GM12872 (cell line): ENCODE data around the gene SSTR3.

ENCODE experiments used
- TF ChIP-seq, protein P1 (sequence below): IDR thresholded peaks from 3 replicates; pipeline ENCODE4 v1.5.1; 2011; ENCODE audit warnings: low read depth, mild to moderate bottlenecking, low read length, moderate library complexity; ENCODE audit not compliant: insufficient read depth

SSTR3 gene

DNA sequence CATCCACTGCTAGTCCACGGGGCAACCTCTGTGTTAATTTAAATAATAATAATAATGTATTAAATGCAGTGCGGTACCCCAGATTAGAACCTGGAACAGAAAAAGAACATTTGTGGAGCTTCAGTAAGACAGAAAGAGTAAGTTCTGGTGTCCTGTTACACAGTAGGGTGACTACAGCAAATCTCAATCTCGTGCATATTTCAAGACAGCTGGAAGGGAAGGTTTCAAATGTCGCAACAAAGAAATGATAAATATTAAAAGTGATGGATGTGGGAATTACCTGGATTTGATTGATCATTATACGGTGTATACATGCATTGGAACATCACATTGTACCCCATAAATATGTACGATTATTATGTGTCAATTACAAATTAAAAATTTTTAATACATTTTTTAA is 33.5 kb upstream of the SSTR3 start:
- TF ChIP-seq, protein P1, sequence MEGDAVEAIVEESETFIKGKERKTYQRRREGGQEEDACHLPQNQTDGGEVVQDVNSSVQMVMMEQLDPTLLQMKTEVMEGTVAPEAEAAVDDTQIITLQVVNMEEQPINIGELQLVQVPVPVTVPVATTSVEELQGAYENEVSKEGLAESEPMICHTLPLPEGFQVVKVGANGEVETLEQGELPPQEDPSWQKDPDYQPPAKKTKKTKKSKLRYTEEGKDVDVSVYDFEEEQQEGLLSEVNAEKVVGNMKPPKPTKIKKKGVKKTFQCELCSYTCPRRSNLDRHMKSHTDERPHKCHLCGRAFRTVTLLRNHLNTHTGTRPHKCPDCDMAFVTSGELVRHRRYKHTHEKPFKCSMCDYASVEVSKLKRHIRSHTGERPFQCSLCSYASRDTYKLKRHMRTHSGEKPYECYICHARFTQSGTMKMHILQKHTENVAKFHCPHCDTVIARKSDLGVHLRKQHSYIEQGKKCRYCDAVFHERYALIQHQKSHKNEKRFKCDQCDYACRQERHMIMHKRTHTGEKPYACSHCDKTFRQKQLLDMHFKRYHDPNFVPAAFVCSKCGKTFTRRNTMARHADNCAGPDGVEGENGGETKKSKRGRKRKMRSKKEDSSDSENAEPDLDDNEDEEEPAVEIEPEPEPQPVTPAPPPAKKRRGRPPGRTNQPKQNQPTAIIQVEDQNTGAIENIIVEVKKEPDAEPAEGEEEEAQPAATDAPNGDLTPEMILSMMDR: no peak

DNA sequence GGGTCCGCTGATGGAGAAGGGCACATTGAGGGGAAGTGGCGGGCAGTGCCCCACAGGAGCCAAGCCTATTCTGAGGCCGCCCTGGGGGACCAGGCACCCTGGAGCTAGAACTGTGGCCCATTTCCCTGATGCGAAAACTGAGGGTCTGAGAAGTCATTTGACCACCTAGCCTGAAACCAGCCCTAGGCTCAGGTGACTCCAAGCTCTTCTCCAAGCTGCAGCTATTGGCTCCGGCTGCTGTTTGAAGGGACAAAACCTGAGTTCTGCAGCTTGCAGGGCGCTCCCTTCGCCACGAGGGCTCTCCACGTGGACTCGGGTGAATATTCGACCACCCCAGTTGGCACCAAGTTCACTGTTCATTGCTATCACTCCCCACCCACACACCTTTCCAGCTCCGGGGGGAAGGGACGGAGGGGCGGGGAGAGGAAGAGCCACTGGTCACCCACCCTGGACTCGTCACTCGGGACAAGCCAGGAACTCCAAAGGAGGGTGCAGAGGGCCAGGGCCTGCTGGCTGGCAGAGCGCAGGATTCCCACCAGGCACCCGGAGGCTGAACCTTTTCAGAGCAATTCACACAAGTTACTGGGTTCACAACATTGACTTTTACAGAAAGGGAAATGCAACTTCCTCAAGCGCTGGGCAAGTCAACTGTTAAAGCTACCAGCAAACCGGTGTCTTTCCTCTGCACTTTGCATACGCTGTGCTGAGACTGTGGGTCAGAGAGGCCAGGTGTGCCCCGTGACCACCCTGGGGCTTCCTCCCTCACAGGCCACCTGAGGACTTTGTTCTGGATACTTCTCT is 32.8 kb upstream of the SSTR3 start:
- TF ChIP-seq, protein P1: no peak

DNA sequence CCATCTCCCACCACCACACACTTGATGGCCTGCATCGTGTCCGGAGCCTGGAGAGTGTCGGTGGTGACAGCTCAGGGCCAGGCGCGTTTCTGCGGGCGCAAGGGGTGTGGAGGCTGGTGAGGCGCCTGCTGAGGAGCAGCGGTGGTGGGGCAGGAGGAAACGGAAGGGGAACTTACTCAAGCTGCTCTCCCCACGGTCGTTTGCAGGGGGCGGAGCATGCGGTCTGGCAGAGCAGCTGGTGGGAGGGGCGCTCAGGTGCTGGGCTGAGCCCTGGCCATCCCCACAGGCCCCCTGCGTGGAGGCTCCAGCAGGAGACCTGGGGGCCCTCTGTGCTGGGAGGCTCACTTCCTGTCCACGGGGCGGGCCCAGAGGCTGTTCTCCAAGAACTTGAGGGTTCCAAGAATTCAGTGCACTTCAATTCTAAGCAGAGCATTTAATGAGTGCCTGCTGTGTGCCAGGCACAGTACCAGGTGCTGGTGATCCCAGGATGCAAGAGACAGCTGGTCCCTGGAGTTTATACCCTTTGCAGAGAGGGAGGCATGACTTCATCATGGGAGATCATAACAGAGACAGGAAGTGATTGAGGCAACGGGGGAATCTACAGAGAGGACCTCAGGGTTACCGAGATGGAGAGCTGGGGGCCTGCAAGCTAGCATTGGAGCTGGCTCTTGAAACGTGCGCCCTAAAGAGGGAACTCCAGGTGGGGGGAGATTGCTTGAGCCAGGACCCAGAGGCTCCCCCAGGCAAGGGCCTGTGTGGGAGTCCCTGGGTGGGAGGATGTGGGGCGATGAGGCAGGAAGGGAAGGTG is 32.0 kb upstream of the SSTR3 start, which contains the start of gene RAC2:
Gene RAC2, minus strand, starts transcription at position 156 of the 808 bp plus-strand sequence. Its CDS starts 121 bp downstream, at position 35.
- TF ChIP-seq, protein P1: no peak

DNA sequence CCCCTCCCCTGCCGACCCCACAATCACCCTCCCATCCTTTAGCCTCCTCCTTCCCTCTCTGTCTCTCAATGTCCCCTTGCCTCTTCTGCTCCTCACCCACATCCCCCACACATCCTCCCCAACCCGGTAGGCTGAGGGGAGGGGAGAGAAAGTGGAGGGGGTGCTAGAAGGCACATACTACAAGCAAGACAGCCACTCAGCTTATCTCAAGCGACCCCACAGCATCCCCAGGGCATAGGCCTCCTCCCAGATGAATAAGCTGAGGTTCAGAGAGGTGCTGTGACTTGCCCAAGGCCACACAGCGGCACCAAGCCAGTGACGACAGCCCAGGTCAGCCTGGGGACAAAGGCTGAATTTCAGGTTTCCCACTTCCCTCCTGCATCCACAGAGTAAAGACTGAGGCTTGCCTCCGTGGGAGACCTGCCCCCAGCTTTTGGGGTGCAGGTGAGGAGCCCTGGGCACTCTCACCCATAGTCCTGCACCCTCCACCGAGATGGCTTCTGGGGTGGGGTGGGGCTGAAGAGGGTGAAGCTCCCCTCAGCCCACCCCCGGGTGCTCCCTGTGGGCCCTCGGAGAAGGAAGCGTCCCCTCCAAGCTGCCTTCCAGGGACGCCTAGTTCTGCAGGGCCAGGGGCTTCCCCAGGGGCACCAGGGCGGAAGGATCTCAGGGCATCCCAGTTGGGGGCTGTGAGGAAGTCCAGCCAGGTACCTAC is 31.3 kb upstream of the SSTR3 start:
- TF ChIP-seq, protein P1: no peak

DNA sequence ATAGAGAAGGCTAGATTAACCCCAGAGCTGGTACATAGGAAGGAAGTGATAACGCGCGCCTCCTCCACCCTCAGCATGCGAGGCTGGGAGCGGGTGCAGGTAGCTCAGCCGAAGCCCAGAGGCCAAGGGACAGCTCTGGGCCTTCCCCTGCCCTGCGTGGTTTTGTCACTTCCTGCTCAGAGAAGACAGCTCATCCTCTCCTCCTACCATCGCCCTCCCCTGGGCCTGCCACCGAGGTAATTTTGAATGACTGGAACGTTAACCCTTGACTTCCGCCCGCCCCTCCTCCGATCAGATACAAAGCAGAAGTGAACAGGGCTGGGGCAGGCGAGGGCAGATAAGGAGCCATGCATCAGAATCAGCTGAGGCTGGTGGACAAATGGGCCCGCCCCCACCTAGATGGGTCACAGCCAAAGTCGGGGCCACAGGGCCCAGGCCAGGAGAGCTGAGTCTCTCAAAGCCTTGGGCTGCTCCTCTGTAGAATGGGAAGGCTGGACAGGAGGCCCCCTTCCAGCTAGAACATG is 30.2 kb upstream of the SSTR3 start:
- TF ChIP-seq, protein P1: no peak

DNA sequence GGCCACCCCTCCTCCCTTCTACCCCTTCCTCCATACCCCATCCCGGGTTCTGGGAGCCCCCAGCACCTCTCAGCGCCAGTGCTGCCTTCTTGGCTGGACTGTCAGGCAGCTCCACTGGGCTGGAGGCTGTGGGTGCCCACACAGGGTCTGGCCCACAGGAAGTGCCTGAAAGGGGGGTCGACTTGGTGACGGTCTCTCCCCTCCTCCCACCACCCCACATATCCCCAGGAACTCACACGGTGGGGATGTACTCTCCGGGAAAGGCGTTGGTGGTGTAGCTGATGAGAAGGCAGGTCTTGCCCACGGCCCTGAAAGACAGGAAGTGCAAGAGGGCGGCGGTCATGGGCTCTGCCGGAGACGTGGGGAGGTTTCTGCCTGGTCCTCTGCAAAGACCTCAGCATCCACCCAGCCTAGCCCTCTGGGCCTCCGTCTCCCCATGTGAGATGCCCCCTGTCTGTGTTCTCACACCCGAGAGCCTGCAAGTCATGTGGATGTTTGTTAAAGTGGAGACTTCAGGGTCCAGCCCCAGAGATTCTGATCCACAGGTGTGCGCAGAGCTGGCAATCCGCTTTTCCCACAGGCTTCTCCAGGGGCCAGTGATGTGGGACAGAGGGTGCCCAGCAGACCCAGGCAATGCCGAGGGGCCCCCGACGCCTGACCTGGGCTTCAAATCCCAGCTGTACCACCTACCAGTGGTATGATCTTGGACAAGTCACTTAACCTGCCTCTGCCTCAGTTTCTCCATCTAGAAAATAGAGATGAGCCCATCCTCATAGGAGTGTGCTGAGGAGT is 29.3 kb upstream of the SSTR3 start:
- TF ChIP-seq, protein P1: no peak
